ENCODE results near the gene C1QTNF8.

Gene C1QTNF8

DNA sequence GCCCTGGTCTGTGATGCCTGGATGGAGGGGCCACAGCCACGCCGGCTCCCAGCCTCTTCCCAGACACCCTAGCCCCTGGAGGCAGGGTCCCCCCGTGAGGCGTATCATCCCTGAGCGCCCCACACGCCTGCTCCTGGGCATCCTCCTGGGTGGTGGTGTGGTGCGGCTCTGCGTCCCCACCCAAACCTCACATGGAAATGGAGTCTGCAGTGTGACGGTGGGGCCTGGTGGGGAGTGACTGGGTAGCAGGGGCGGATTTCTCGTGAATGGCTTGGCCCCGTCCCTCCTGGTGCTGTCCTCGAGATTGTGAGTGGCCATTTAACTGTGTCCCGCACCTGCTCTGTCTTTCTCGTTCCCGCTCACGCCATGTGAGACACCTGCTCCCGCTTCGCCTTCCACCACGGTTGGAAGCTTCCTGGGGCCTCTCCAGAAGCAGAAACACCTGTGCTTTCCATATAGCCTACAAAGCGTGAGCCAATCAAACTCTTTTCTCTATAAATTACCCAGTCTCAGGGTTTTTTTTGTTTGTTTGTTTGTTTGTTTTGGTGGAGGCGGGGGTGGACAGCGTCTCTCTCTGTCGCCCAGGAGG, 29.4 kb downstream of the C1QTNF8 start:
- DNase-seq (ENCODE audit: low read depth, low spot score): no peak
- H3K27ac ChIP-seq: no peak overlapping the region

DNA sequence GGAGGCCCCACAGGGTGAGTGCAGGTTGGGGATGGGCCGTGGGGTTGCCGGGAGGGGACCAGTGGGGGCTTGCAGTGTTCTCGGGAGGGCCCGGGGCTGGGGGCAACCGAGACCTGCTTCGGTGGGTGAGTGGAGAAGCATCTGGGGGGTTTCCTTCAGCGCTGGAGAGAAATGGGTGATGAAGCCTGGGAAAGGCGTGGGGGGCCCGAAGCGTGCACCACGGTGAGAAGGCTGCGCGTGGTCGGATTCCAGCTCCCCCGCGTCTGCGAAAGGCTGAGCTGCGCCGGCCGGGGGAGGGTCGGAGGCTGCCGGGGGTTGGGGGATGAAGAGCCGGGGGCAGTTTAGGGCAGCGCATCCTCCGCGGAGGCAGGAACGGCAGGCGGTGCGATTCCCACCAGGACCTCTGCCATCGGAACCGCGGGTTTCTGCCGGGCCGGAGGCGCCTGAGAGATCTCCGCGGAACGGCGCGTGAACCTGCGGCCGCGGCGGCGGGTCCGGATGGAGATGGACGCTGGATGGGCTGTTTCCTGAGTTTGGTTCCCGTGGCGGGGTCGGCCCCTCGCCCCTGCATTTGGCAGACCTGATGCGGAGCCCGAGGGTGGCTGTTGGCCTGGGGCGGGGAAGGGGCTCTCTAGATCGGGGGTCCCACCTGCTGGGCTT, 30.4 kb downstream of the C1QTNF8 start:
- DNase-seq (ENCODE audit: low read depth, low spot score): no peak
- no peak overlapping the region for H3K27ac ChIP-seq

DNA sequence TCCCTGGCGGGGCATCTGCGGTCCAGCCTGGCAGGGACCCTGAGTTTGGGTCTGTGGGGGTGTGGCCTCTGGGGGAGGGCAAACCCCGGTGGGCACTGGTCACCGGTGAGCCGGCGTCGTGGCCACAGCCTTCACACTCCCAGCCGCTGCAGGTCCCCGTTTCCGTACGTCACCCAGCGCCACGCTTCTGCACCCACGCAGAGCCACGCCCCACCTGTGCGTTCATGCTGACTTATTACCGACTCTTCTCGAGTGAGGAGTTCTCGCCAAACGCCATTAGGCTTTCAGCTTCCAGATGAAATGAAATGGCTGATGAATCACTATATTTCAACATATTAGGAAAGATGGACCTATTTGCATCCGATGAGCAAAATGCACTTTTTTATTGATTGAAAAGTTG, 32.3 kb downstream of the C1QTNF8 start:
- no peak for DNase-seq (ENCODE audit: low read depth, low spot score)
- H3K27ac ChIP-seq: no peak overlapping the region

DNA sequence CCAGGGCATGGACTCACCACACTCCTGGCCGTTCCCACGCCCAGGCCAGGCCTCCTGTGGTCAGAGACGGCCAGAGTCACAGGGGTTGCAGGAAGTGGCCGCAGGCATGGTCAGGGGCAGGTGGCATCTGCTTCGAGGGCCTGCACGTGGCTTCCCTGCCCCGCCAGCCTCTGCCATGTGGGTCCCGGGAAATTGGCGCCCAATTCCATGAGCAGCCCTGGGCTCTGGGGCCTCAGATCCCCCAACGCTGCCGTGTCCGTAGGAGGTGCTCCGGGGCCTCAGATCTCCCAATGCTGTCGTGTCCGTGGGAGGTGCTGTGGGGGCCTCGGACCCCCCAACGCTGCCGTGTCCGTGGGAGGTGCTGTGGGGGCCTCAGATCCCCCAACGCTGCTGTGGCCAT, 33.1 kb downstream of the C1QTNF8 start:
- no peak overlapping the region for H3K27ac ChIP-seq
- DNase-seq (ENCODE audit: low read depth, low spot score): no peak

DNA sequence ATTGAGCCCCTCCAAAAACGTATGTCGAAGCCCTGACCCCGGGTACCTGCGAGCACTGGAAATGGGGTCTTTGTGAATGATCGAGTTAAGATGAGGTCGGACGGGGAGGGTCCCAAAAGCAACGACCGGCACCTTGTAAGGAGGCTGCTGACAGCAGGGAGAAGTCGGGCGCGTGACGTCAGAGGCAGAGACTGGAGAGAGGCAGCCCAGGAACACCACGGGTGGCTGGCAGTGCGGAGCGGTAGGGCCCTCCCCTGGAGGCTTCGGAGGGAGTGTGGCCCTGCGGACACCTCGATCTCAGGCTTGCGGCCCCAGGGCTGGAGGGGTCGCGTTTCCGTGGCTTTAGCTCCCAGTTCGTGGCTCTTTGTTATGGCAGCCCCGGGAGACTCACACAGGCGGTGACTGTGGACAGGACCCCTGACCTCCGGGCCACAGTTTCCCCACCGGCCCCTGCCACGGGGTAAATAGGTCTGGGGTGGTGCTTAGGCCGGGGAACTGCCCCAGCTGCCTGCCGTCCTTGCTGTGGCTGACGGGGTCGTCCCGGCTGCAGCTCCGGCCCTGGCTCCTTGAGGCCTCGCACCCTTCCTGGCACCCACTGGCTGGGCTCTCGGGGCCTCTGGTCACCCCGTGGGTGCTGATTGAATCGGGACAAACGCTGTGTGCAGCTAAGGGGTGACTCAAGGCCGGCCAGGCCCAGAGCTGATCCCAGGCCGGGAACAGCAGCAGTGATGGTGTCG, 34.1 kb downstream of the C1QTNF8 start:
- no peak for DNase-seq (ENCODE audit: low read depth, low spot score)
- no peak overlapping the region for H3K27ac ChIP-seq

DNA sequence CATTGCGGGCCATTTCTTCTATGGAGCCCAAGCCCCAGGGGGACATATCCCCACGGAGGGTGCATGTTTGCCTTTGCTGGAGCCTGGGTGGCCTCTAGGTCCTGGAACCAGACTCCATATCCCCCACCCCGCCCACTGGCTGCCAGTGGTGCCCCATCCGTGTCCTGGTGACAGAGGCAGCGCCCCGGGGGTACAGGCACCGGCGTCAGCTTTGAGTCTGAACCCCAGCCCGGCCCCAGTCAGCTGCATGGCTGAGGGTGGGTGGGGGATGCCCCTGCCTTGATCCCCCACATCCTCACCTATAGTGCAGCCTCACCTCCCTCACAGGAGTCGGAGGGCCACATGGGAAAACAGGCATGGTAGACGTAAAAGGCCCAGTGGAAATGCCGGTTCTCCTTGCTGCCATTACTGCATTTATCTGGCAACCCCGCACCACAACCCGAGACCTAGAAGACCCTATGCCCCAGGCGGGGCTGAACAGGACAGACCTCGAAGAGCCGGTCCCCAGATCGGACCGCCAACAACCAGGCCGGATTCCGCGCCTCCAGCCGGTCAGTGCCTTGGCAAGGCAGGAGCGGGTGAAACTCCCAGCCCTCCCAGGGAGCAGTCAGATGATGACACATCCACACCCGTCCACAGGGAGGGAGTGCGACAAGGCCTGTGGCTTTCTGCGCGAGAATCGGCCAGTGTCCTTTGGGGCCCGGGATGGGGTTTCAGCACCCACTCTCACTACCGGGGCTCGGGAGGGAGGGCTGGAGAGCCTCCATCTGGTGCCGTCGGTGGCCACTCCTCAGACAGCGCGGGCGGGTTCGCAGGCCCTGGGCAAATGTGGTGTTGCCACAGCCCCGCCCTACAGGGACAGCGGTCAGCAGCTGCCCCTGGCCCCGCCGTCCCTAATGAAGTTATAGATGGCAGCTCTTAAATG, 35.4 kb downstream of the C1QTNF8 start:
- DNase-seq (ENCODE audit: low read depth, low spot score): no peak

DNA sequence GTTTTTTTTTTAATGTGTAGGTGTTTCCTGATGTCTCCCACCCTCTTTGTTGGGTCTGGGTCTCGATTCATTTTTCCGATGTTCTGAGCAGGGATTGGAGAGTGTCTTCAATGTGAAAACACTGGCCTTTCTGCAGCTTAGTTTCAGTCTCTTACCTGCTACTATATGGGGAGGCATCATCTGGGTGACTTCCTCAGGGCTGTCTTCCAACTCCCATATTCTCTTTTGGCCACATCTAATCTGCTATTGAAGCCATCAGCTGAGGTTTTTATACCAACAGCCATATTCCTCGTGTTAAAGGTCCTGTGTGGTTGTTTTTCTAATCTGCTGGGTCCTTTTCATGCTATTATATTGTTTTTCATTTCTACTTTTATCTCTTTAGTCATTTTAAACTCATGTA, 36.7 kb downstream of the C1QTNF8 start:
- no peak for DNase-seq (ENCODE audit: low read depth, low spot score)
- H3K27ac ChIP-seq: no peak overlapping the region

More for the DNA sequence above, 35.4 kb downstream of the C1QTNF8 start:
- no peak overlapping the region for H3K27ac ChIP-seq

DNA sequence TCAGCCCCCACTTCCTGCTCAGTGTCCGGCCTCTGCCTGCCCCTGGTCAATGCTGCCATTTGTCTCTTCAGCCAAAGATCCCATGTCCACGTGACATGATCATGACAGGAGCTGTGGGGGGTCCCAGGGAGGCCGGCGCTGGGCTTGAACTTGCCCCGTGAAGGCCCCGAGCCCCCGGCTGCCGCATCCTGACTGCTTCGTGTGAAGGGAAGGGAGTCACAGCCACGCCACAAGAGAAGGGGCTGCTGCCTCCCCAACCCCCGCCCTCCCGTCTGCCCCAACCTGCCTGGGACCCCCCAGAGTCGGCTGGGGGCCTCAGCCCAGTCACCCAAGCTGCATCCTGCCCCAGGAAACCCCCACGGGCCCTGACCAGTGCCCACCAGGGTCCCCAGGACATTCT, 37.8 kb downstream of the C1QTNF8 start:
- no peak for DNase-seq (ENCODE audit: low read depth, low spot score)
- H3K27ac ChIP-seq: no peak overlapping the region

DNA sequence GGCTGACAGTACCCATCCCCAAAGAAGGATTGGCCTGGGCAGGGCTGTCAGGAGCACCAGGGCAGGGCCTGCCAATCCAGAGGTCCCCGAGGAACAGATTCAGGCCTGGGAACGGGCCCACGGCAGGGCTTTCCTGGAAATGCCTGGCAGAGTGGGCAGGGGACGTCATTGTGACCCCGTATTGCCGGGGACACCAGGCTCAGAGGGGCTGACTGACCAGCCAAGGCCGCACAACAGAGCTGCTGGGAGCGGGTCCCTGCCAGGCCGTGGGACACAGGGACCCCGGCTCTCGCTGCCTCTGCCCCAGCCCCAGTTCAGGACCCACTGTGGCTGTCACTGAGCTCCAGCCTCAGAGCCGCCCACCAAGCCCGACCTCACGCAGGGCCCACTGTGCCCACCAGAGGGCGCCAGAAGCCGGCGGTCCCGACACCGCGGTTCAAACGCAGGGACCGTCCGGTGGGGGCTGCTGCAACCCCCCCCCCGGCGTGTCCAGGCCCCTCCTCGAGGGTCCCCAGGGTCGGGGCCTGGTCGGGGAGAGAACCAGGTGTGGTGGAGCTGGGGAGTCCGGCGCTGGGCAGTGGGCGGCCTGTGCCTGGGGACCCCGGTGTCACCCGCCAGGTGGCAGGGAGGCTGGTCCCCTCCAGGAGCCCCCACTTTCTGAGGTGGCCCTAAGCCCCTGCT, 38.7 kb downstream of the C1QTNF8 start:
- no peak overlapping the region for H3K27ac ChIP-seq
- DNase-seq (ENCODE audit: low read depth, low spot score): no peak

DNA sequence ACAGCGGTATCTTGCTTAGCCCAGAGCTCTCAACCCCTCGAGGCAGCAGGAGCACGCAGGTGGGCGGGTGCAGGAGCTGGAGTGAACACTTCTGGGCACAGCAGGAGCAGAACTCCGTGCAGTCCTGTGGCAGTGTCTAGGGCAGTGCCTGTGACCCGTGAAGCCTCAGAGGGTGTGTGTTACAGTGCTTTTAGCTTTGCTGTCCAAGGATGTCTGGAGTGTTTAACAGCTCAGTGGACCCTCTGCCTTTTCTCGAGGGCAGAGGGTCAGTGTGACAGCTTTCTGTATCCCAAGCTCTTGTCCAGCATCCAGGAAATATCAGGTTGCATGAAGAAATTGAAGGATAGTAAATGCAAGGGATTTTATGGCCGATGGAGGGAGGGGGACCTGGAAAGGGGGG, 39.8 kb downstream of the C1QTNF8 start:
- no peak overlapping the region for H3K27ac ChIP-seq
- DNase-seq (ENCODE audit: low read depth, low spot score): no peak

DNA sequence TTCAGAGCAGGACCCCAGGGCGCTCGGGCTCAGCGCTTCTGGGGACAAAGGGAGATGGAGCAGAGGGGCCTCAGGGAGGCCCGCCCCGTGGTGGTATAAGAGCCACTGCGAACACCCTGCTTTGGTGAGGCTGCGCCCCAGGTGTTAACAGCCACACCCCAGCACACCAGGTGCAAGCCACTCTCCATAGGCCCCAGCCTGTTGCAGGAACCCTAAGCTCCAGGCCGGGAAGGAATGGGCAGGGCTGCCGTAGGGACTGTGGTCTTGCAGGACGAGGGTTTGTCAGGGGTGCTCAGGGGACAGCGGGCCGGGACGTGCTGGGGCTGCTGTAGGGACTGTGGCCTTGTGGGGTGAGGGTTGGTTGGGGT, 40.5 kb downstream of the C1QTNF8 start:
- H3K27ac ChIP-seq: no peak overlapping the region
- no peak for DNase-seq (ENCODE audit: low read depth, low spot score)

DNA sequence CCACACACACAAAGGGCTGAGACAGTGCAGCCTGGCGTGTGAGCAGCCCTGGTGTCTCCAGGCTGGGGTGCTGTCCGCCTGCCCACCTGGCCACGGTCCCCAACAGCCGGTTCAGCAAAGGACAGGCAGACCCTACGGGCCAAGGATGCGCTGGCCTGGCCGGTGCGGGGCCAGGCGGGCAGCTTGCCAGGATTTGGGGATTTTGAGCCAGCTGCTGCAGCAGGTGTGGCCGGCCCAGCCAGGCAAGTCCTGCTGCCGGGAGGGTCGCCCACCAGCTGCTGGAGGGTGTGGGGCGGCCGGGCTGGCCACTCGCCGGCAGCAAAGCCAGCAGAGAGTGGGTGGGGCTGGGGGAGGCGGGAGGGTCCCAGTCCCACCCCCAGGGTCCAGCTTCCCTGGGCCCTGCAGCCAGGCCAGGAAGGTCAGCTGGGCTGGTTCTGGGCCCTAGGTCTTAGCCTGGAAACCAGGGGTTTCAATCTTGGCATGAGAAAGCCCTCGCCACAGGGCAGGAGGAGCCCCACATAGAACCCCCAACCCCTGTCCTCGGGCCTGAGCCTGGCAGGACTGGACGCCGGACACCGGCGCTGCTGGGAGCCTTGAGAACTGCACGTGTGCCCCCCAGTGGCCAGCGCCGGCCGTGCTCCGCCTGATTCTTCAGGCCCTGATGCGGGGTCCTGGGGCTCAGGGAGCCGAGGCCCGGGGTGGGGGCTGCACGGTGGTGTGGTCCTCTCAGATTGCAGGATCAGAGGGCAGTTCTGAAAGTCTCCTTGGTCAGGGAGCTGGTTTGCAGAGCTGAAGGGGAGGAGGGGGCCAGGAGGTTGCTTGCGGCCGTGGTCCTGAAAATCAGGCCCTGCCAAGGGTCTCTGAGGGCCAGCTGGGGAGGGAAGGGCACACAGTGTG, 41.1 kb downstream of the C1QTNF8 start:
- H3K27ac ChIP-seq: no peak overlapping the region
- no peak for DNase-seq (ENCODE audit: low read depth, low spot score)

DNA sequence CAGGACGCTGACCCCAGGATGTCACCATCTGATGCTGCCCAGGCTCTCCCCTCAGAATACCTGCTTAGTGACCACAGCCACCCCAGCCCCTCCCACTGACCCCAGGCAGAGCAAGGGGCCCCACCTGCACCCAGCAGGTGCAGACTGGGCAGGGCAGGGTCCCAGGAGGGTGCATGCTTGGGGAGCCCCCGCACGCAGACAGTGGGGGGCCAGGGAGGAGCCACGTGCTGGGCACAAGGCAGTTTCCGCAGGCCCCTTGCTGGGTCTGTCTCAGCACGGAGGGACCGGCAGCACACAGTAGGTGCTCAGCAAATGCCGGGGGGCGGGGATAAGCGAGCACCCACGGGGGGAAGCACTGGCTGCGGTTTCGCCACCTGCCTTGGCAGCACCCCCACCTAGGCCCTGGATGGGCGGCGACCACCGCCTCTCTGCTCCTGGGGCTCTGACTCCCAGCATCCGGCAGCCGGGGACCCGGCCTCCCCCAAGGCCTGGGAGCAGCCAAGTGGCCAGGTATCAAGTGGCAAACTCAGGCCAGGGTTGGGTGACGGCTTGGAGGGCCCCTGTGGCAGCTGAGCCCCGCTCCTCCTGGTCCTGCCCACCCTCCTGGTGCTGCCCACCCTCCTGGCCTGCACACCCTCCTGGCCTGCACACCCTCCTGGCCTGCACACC, 42.2 kb downstream of the C1QTNF8 start:
- no peak overlapping the region for H3K27ac ChIP-seq
- no peak for DNase-seq (ENCODE audit: low read depth, low spot score)

DNA sequence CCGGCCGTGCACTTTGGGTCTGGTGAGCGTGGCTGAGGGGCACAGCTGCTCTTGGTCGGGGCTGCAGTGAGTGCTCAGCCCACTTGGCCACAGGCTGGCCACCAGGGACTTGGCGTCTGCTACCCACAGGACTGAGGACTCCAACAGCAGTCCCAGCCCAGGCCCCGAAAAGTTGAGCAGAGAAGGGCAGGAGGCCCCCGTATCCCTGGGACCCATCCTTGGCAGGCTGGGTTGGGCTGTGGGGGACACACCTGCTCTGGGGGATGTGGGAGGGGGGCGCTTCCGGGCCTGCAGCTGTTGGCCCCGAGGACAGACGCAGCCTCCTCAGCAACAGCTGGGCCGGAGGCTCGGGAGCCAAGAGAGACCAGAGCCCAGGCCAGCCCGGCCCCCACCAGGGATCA, 42.9 kb downstream of the C1QTNF8 start:
- no peak overlapping the region for H3K27ac ChIP-seq
- no peak for DNase-seq (ENCODE audit: low read depth, low spot score)

DNA sequence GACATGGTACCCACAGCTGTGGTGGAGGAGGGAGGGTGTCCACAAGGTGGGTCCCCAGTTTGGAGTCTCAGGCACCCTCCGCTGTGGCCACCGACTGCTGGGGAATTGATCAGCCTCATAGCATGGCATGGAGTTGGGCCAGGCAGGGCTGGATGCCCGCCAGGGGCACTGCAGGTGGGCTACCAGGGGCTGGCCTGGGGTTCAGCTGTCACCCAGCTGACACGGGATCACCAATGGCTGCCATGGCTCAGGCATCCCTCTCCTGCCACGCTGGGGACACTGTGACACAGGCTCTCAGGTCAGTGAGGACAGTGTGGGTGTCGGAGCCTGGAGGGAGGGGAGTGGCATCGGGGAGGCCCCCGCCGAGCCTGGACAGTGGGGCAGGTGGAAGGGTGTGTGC, 43.3 kb downstream of the C1QTNF8 start:
- no peak for DNase-seq (ENCODE audit: low read depth, low spot score)

DNA sequence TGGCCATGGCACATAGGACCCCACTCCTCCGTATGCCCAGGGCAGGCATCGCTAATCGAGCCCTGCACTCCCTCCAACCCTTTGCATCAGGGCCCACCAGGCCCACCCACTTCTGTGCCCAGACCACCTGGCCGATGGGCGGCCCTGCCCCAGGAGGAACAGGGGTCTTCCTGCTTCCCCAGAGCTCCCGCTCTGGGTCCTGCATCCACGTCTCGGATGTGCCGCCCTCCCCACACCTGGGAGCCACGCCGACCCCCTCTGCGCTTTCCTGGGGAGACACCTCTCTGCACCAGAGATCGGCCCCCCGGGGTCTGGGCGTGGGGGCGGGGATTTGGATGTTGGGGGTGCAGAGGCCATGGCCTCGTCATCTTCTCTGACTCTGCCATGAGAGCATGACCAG, 44.6 kb downstream of the C1QTNF8 start:
- no peak overlapping the region for H3K27ac ChIP-seq
- no peak for DNase-seq (ENCODE audit: low read depth, low spot score)

More for the DNA sequence above, 43.3 kb downstream of the C1QTNF8 start:
- no peak overlapping the region for H3K27ac ChIP-seq

DNA sequence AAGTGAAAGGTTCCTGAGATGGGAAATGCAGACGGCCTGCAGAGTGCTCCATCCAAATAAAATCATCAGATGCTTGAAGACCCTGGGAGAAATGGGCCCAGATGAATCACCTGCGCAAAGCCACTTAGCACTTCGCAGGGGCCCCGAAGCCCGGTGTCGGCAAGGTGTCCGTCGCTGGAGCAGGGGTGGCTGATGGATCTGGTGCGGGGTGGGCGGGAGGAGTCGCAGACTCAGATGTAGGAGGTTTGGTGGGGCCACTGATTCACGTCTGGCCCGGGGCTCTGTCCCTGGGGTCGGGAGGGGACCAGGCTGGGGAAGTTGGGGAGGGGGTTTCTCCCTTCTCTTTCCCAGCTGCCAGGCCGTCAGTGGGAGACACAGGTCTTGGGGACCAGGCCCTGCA, 45.1 kb downstream of the C1QTNF8 start:
- DNase-seq (ENCODE audit: low read depth, low spot score): no peak
- H3K27ac ChIP-seq: no peak overlapping the region

DNA sequence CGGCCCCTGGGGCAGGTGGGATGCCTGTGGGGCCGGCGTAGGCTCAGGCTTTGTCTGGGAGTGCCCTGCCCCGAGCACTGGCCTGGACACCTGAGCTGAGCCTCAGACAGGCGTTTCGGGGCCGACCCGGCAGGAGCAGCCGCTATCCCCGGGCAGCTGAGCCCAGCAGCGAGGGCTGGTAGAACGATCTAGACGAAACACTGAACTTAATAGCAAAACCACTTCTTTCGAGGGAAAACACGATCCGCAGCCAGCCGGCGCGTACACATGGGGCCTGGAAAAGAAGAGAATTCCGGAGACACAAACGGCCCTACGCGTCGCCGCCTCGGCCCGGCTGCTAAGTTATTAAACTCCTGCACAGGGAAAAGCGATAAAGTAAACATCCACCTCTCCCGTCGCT, 45.5 kb downstream of the C1QTNF8 start:
- no peak for DNase-seq (ENCODE audit: low read depth, low spot score)
- H3K27ac ChIP-seq: no peak overlapping the region

DNA sequence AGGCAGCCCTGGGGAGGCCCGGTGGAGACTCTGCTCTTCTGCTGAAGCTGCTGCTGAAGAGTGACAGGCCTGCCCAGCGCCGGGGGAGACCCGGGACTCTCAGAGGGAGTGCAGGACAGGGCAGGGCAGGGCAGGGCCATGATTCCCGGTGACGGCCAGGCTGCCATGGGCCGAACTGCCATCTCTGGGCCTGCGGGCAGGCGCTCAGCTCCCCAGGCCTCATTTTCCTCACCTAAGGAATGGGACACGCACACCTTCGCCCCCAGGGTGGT, 46.1 kb downstream of the C1QTNF8 start:
- no peak overlapping the region for H3K27ac ChIP-seq
- no peak for DNase-seq (ENCODE audit: low read depth, low spot score)

All from epithelial cell of prostate (primary cell).